Heart left ventricle (tissue), 13 donors: Measurements from ENCODE around the gene MAGI2.

ENCODE experiments used
- POLR2A ChIP-seq, 2 donors: fragments of 450-650 bp; IDR thresholded peaks; one replicate each; pipeline ENCODE4 v1.6.1; 2017; ENCODE audit warnings: antibody characterized with exemption in 2 of 2, mild to moderate bottlenecking in 2 of 2, moderate library complexity in 2 of 2
- TF ChIP-seq, protein P1 (sequence below), 12 donors: fragments of 200-600 bp; sonication (generic) in 4 of 12; IDR thresholded peaks; one replicate each; pipeline versions ENCODE4 v1.5.0 to v1.8.0; 2018 to 2022; ENCODE audit warnings: antibody characterized with exemption in 12 of 12, mild to moderate bottlenecking in 5 of 12
- donor health status: ischemic (EF 13 %, LVEDD 7.1; RV severe dilation, severe dysfunction).
- donor health status: DM: no; HTN: yes; CAD: no.
- donor health status: DM: no; HTN: no; CAD: no.
- donor health status: ischemic (EF 25% LVEDD 6.9; RV normal size, moderate dysfunction).
- donor health status: ischemic (EF 25% LVEDD 5.7; RV mildly dilated, moderate dysfunction).
- donor health status: ischemic (EF 35%, LVEDD 5.7; RV mildly dilated, moderate dysfunction).
- donor health status: nonischemic (EF 11% LVEDD 7.7; RV severe dilation, severe dysfunction).
- donor health status: DM: yes; HTN: yes; CAD: no.
- donor health status: PGD.
- donor health status: ischemic (EF 29% LVEDD 5.4; RV normal size, mild dysfunction).
- donor health status: nonischemic (EF 23%, LVEDD 6.1; RV moderate dilation, normal function).

DNA sequence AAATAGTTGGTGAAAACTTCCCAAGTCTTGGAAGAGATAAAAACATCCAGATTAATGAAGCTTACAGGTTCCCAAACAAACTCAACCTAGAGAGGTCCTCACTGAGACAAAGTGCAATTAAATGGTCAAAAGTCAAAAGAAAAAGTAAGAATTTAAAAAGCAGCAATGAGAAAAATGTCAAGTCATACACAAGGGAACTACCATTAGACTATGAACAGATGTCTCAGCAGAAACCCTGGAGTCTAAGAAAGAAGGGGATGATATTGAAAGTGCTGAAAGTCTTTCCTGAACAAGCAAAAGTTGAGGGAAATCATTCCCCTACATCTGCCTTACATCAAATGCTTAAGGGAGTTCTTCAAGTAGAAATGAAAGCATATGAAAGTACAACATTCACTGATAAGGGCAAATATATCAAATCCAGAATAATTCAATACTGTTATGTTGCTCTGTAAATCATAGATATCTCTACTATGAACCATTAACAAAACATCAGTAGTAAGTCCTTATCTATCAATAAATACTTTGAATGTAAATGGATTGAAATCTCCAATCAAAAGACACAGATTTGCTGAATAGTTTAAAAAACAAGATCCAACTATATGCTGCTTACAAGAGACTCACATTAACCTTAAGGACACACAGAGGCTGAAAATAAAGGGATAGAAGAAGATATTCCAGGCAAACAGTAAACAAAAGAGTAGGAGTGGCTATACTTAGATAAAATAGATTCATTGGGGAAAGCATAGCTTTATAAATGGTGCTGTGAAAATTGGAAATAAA lies 1205.4 kb downstream of the MAGI2 start:
- TF ChIP-seq, protein P1, sequence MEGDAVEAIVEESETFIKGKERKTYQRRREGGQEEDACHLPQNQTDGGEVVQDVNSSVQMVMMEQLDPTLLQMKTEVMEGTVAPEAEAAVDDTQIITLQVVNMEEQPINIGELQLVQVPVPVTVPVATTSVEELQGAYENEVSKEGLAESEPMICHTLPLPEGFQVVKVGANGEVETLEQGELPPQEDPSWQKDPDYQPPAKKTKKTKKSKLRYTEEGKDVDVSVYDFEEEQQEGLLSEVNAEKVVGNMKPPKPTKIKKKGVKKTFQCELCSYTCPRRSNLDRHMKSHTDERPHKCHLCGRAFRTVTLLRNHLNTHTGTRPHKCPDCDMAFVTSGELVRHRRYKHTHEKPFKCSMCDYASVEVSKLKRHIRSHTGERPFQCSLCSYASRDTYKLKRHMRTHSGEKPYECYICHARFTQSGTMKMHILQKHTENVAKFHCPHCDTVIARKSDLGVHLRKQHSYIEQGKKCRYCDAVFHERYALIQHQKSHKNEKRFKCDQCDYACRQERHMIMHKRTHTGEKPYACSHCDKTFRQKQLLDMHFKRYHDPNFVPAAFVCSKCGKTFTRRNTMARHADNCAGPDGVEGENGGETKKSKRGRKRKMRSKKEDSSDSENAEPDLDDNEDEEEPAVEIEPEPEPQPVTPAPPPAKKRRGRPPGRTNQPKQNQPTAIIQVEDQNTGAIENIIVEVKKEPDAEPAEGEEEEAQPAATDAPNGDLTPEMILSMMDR (IDR thresholded peaks at IDR 0.05) = no peak
- no peak for TF ChIP-seq POLR2A (IDR thresholded peaks at IDR 0.05)
